GF-D8 (cell line): ENCODE data around the gene RALGPS1.

ENCODE experiments used
- DNase-seq: peaks from one replicate; lab custom pipeline; 2025; lab: John Stamatoyannopoulos, UW

The RALGPS1 gene

GRCh38 chr9:127098916-127099553, 184.5 kb downstream of the RALGPS1 start:
- DNase-seq: no peak

DNA sequence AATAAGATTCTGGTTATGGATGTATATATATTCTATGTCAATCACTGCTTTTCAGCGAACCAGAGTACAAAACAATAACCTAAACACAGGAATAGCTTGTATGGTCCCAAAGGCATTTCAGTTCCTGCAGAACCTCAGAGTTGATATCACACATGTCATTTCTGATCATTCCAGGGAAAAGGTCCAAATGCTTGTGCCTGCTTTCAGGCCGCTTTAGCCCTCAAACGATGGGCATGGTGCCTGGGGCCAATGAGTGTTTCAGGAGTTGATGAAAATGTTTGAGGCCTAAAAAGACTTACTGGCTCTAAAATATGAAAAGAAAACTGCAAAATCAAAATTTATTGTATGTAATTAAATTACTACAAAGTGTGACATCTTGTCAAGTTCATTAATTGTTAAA, 185.1 kb downstream of the RALGPS1 start:
- no peak for DNase-seq

- DNase-seq: no peak
These were observed 187.6 kb downstream of the RALGPS1 start for GRCh38 chr9:127102176-127102575.

DNA sequence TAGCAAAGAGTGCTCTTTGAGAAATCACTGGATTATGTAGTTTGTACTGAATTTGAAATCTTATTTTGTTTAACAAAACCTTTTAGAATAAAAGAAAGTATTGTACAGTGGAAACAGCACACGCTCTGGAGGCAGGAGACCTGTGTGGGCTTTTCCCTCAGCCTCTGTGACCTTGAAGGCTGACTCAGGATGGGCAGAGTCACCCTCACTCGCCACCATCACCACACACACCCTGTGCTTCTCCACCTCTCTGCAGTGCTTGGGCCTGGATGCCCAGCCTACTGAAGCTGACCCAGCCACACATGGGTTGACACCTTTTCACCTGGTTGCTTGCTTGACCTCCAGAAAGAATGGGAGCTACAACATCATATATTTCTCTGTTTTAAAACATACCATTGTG, 188.2 kb downstream of the RALGPS1 start:
- DNase-seq: no peak

GRCh38 chr9:127104581-127105311, 190.2 kb downstream of the RALGPS1 start:
- no peak for DNase-seq

- no peak for DNase-seq
These were observed 191.4 kb downstream of the RALGPS1 start for GRCh38 chr9:127105805-127106465.

- DNase-seq: no peak
These were observed 191.9 kb downstream of the RALGPS1 start for GRCh38 chr9:127106466-127106855.

DNA sequence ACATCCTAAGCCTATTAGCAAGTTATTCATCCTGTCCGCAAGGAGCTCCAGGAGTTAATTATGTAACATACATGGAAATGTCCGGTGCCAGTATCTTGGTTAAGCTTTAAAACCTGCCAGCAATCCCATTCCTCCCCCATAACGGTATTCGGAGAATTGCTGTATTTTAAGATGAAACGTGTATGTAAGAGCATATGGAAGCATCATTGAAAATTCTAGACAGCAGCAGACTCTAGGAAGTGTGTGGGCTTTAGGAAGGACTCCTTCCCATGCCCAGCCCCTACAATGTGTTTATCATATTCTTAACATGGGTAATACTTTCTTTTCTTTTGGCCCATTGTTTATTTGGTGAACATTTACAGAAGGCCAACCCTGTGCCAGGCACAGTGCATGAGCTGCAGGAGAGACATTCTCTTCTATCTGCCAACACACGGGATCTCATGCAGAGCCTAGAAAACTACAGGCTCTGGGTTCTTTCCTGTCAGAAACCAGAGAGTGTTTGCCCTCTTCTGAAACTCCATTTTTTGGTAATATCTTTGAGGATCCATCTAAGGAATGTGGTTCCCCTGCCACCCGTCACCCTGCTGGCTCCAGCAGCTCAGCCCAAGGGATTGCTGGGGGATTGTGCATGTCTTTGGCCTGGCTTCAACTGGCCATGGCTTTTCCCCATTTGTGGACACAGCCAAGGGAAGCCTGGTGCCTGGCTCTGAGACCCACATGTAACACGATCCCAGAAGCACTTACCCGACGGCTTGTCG, 192.8 kb downstream of the RALGPS1 start:
- no peak for DNase-seq

GRCh38 chr9:127107929-127108876, 193.6 kb downstream of the RALGPS1 start:
- no peak for DNase-seq

DNA sequence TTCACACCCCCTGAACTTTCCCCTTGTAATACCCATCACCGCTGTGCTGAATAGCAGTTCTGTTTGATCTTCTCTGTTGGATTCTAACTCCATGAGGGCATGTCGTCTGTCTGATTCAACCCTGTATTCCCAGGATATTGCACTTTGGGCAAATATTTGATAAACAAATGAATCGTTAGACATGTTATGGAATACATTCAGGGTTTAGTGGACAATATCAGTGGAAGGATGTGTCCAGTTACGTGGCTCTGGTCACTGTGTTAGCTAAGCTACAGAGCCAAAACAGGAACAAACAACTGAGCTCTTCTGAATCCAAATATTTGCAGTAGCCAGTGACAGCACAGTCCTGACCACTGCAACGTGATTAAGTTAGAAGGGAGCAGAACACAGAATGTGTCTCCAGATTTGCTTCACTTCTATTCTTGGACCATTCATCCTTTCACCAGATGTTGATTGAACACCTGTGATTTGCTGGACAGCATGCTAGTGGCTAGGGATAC, 194.7 kb downstream of the RALGPS1 start:
- DNase-seq: no peak

DNA sequence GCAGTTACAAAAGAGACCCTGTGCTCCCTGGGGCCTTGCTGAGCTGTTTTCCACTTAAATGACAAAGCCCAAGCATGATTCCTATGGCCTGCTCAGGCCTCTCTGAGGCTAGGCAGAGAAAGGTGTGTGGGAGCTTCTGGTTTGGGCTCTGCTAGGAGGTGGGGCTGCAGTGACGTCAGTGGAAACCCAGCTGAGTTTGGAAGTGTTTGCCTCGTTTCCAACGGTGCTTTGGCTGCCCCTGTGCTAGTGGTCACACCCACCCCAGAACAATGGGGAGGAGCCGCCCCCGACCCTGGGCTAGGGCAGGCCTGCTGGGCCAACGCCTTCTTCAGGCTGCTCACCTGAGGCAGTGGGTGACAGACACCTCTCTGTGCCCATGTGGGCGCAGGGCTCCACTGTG, 197.5 kb downstream of the RALGPS1 start:
- DNase-seq: no peak

- DNase-seq: no peak
These were observed 198.2 kb downstream of the RALGPS1 start for GRCh38 chr9:127112735-127113161.

DNA sequence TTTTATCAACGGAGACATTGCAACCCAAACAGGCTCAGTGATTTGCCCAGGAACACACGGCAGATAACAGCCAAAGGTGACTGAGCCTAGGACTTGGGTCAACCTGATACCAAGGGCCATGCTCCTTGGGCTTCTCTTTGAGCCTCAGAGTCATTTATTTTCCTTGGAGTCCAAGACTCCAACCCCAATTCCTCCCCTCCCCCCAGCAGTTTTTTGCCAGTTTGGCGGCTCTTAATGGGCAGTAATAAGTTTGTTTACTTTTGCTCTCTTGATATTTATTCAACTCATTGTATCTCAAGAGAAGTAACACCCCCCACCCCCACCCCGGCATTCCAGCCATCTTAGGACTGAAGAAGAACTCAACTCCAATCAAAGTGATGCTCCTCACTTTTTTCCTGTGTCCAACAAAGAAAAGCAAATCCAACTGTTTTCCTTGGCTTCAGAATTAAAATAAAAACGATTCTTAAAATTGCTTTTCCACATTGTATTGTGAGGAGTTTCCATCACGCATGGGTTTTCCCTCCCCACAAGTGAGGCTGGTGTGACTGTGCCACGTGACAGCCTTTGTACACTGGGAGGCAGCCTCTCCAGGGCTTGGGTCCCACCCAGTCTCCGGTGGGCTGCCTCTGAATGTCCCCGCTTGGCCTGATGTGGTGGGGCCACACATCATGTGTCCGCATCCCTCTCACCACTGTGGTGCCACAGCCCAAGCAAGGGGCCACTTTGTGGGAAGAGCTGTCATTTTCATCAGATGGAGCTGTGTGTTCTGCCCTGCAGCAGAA, 198.8 kb downstream of the RALGPS1 start:
- no peak for DNase-seq

DNA sequence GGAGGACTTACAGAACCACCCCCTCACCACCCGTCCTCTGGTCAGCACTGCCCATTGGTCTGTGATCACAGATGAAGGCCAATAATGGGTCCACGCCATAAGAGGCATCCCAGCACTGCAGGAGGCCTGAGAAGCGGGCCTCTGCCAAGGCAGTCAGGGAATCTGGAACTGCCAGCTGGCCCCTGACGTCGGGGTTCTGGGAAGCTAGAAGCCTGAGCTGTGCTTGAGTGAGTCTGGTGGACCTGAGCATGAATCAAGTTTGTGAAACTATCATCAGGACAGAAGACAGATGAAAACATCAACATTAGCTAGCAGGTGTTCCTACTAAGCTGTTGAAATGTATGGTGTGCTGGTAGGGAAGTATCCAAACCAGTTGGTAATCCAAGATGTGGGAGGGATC, 200.0 kb downstream of the RALGPS1 start:
- no peak for DNase-seq

DNA sequence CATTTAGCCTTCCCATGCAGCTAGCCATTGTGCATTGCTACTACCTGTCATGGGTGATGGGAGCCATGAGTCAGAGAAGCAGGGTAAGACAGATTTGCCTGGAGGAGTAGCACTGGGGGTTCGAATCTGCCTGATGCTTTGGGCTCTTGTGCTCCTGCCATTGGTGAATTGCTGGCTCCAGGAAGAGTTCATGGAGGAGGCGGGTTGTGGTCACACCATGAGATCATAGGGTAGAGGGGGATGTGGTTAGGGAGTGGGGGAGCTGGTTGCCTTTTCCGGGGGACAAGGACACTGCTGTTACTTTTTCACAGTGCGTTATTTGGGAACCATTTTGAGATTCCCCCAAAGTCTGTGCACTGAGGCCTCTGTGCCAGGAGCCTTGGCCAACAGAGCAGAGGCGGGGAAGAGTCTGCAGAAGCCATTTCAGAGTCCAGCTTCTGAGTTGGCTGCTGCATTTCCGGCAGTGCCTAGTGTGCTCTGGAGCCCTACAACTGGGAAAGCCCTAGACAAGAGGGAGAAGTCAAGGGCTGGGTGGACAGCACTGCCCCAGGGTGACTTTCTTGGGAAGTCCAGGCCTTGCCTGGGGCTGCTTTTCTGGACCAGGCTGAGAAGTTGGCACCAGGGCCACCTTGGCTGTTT, 201.6 kb downstream of the RALGPS1 start:
- DNase-seq: no peak

- DNase-seq: no peak
These were observed 202.4 kb downstream of the RALGPS1 start for GRCh38 chr9:127116957-127117356.

DNA sequence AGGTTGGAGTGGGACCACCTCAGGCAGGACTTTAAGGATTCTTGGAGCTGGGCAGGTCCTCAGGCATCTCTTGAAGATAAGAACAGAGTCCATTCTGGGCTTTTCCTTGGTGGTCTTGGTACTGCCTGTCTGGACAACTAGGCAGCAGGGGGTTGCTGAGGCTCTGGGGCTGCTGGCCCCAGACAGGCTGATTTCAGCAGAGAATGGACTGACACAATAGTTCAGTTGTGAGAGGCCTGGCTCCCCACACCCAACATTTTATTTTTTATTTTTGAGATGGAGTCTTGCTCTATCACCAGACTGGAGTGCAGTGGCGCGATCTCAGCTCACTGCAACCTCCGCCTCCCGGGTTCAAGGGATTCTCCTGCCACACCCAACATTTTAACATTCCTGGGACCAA, 203.2 kb downstream of the RALGPS1 start:
- no peak for DNase-seq

- no peak for DNase-seq
These were observed 204.2 kb downstream of the RALGPS1 start for GRCh38 chr9:127118597-127119319.

DNA sequence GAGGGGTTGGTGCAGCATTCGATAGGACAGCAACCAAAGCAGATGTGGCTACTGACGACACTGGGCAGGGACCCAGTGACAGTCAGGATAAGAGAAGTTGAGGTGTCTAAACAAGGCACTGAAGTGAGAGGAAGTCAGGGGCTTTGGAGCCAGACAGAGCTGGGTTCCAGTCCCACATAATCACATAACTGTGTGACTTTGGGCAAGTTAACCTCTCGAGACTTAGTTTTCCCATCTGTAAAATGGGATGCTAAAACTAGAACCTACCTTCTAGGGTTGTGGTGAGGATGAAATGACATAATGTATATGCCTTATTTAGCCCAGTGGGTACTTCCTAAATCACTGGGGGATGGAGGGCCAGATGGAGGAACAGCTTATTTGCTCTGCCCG, 204.7 kb downstream of the RALGPS1 start:
- DNase-seq: no peak
